Caco-2 (cell line): ENCODE results near the gene NMB. TPM values are rescaled to one million over a fixed set of nuclear protein-coding genes. Genes with fewer than 3 reads are reported as not detected.

Experiments used
- BruUV-seq: library from RNA; stranded (reverse); fragments of 400-500 nt; replicated peaks from 2 replicates; lab custom pipeline; 2021; lab: Mats Ljungman, UMichigan
- CTCF ChIA-PET: fragments of 300-600 bp; sonication (Branson Sonifier 250); formaldehyde crosslinking; loops from one replicate; lab custom pipeline; 2022; ENCODE audit warnings: antibody characterized with exemption; lab: Charles Lee
- POLR2A ChIA-PET: fragments of 300-600 bp; sonication (Branson Sonifier 250); formaldehyde crosslinking; loops from one replicate; lab custom pipeline; 2022; ENCODE audit warnings: antibody characterized with exemption; lab: Charles Lee
- DNase-seq, 2 experiments: peaks; one replicate each; pipeline versions ENCODE4 v3.0.0 to v3.0.0-alpha.2; 2020 to 2022
- H3K27me3 ChIP-seq: replicated peaks from 2 replicates; pipeline ENCODE4 v1.6.0; 2011; ENCODE audit warnings: low read length; ENCODE audit not compliant: control insufficient read depth, insufficient read depth
- H3K36me3 ChIP-seq: 2 replicates; pipeline ENCODE4 v1.5.1; 2011; ENCODE audit warnings: low read length; ENCODE audit not compliant: control insufficient read depth, insufficient read depth
- H3K4me1 ChIP-seq: fragments of 250-450 bp; sonication (Bioruptor Pico); 2 replicates; pipeline ENCODE4 v1.5.1; 2020; ENCODE audit warnings: mild to moderate bottlenecking
- H3K4me3 ChIP-seq: 2 replicates; pipeline ENCODE4 v1.5.1; 2011; ENCODE audit warnings: low read depth, mild to moderate bottlenecking, control low read depth, low read length
- H3K9me3 ChIP-seq: fragments of 250-450 bp; sonication (Bioruptor Pico); 2 replicates; pipeline ENCODE4 v1.5.1; 2020; ENCODE audit warnings: mild to moderate bottlenecking, moderate library complexity
- H3K27ac Mint-ChIP-seq: one replicate; pipeline ENCODE4 v1.8.0; 2022; ENCODE audit warnings: mixed read lengths; ENCODE audit not compliant: unreplicated experiment
- H3K27me3 Mint-ChIP-seq: one replicate; pipeline ENCODE4 v1.8.0; 2022; ENCODE audit warnings: mixed read lengths; ENCODE audit not compliant: insufficient read depth, unreplicated experiment
- H3K36me3 Mint-ChIP-seq: one replicate; pipeline ENCODE4 v1.8.0; 2022; ENCODE audit warnings: mild to moderate bottlenecking, mixed read lengths; ENCODE audit not compliant: insufficient read depth, unreplicated experiment
- H3K4me1 Mint-ChIP-seq: one replicate; pipeline ENCODE4 v1.8.0; 2022; ENCODE audit warnings: low read depth, mixed read lengths; ENCODE audit not compliant: unreplicated experiment
- H3K4me3 Mint-ChIP-seq: one replicate; pipeline ENCODE4 v1.8.0; 2022; ENCODE audit warnings: mild to moderate bottlenecking, moderate library complexity, mixed read lengths; ENCODE audit not compliant: unreplicated experiment
- H3K9me3 Mint-ChIP-seq: one replicate; pipeline ENCODE4 v1.8.0; 2022; ENCODE audit warnings: mixed read lengths; ENCODE audit not compliant: unreplicated experiment
- CTCF ChIP-seq, 2 experiments: fragments of 200-600 bp in 1 of 2; IDR thresholded peaks; 1 replicate in 1 of 2; 2 replicates in 1 of 2; pipeline versions ENCODE4 v1.5.1 to v1.8.0; 2011 to 2022; ENCODE audit warnings: antibody characterized with exemption in 1 of 2, control low read depth in 1 of 2, inconsistent platforms in 1 of 2, low read depth in 1 of 2, low read length in 1 of 2, mild to moderate bottlenecking in 1 of 2, moderate library complexity in 1 of 2; ENCODE audit not compliant: insufficient read depth in 1 of 2, severe bottlenecking in 1 of 2, unreplicated experiment in 1 of 2
- intact Hi-C: fragments of 100-400 bp; cut with micrococcal nuclease; formaldehyde crosslinking; loops from one replicate; pipeline ENCODE4 v1.10.0; 2022; ENCODE audit not compliant: unreplicated experiment
- total RNA-seq: library from RNA; stranded (reverse); gene quantifications from 2 replicates; pipeline ENCODE4 v1.2.3, GENCODE V29; 2022

NMB gene
- total RNA-seq, 1 experiment from 2014 or later, result 8.6 TPM

GRCh38 chr15:84702961-84703482 lies 45.0 kb upstream of the NMB start:
- POLR2A ChIA-PET, result interaction anchor here (0.6 kb wide), 1 partner anchor 71 kb away, joined by 3 read pairs; no protein-coding TSS in a partner anchor
- H3K9me3 Mint-ChIP-seq, result no peaks in the 10 kb centered on the region
- no peak for DNase-seq

DNA sequence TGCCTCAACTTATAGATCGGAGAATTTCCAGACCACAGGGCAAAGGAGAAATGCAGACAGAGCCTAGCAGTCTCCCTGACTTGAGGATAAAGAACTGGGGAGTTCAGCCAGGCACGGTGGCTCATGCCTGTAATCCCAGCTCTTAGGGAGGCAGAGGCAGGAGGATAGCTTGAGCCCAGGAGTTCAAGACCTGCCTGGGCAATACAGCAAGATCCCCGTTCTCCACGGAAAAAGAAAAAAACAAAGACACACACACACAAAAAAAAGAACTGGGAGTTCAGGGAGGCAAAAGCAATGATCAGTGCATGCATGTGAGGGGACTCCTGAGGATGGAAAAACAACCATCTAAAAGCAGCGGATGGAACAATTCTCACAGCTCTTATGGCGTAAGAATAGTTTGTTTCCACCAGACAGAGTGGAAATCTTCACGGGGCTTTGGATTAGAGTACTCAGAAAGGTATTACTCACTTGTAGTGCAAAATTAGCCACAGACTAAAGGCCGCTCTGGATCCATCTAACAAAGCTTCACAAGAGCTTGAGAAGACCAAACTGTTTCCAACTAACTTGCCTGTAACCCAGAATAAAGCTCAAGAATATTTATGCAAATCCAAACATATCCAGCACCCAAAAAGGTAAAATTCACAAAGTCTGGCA lies 41.7 kb upstream of the NMB start:
- Histone ChIP-seq H3K27me3 (no peaks in the 10 kb centered on the region), H3K36me3 (no peaks in the 10 kb centered on the region), H3K4me1 (no peaks in the 10 kb centered on the region), H3K9me3 (no peaks in the 10 kb centered on the region), H3K4me3 (no peak overlapping the region)
- no TSS peak for BruUV-seq
- intact Hi-C loops, result no loop called here
- no peaks in the 10 kb centered on the region for H3K9me3 Mint-ChIP-seq
- no peak overlapping the region for H3K4me3 Mint-ChIP-seq
- TF ChIP-seq CTCF (IDR thresholded peaks at IDR 0.05; ENCODE audit: insufficient read depth in 1 of 2, low read depth in 1 of 2, low read length in 1 of 2, severe bottlenecking in 1 of 2, unreplicated experiment in 1 of 2), result no peak
- H3K27me3 Mint-ChIP-seq, result no peaks in the 10 kb centered on the region
- no peak overlapping the region for H3K27ac Mint-ChIP-seq
- no peak for DNase-seq
- peaks cover 8% of the 10 kb centered on the region for H3K36me3 Mint-ChIP-seq
- ChIA-PET POLR2A (interaction anchor here (1.4 kb wide), 1 partner anchor 17 kb away, joined by 5 read pairs; the partner anchor contains the start of gene SEC11A), CTCF (no interaction called here)
- H3K4me1 Mint-ChIP-seq, result peaks cover 17% of the 10 kb centered on the region

More at GRCh38 chr15:84702961-84703482, 45.0 kb upstream of the NMB start:
- intact Hi-C loops, result no loop called here
- CTCF ChIA-PET, result interaction anchor here (0.5 kb wide), 1 partner anchor 175 kb away, joined by 3 read pairs; no protein-coding TSS in a partner anchor
- Histone ChIP-seq H3K36me3 (no peaks in the 10 kb centered on the region), H3K9me3 (no peaks in the 10 kb centered on the region), H3K27me3 (no peaks in the 10 kb centered on the region), H3K4me3 (no peak overlapping the region), H3K4me1 (0 out of 2 replicates have a peak, but pooled peaks cover 4% of the 10 kb centered on the region)
- Mint-ChIP-seq H3K4me1 (peaks cover 11% of the 10 kb centered on the region), H3K4me3 (no peak overlapping the region), H3K36me3 (peaks cover 12% of the 10 kb centered on the region), H3K27me3 (no peaks in the 10 kb centered on the region), H3K27ac (no peak overlapping the region)
- no TSS peak for BruUV-seq
- no peak for TF ChIP-seq CTCF (IDR thresholded peaks at IDR 0.05; ENCODE audit: insufficient read depth in 1 of 2, low read depth in 1 of 2, low read length in 1 of 2, severe bottlenecking in 1 of 2, unreplicated experiment in 1 of 2)

GRCh38 chr15:84697236-84697990 lies 39.4 kb upstream of the NMB start:
- intact Hi-C loops, result no loop called here
- POLR2A ChIA-PET, result interaction anchor here (0.5 kb wide), 1 partner anchor 38 kb away, joined by 3 read pairs; no protein-coding TSS in a partner anchor
- peaks cover 17% of the 10 kb centered on the region for H3K4me1 Mint-ChIP-seq

More at GRCh38 chr15:84697236-84697990, 39.4 kb upstream of the NMB start:
- TF ChIP-seq CTCF (IDR thresholded peaks at IDR 0.05; ENCODE audit: insufficient read depth in 1 of 2, low read depth in 1 of 2, low read length in 1 of 2, severe bottlenecking in 1 of 2, unreplicated experiment in 1 of 2), result no peak
- Mint-ChIP-seq H3K27me3 (no peaks in the 10 kb centered on the region), H3K9me3 (no peaks in the 10 kb centered on the region), H3K36me3 (peaks cover 6% of the 10 kb centered on the region), H3K4me3 (no peak overlapping the region), H3K27ac (no peak overlapping the region)
- BruUV-seq, result no TSS peak
- Histone ChIP-seq H3K9me3 (no peaks in the 10 kb centered on the region), H3K4me3 (no peak overlapping the region), H3K27me3 (no peaks in the 10 kb centered on the region), H3K36me3 (no peaks in the 10 kb centered on the region), H3K4me1 (no peaks in the 10 kb centered on the region)
- DNase-seq, result no peak
- CTCF ChIA-PET, result no interaction called here
